AG09309 (cell line): ENCODE measurements around the gene ADGRV1.
"Not testable (repeated sequence)": the region's sequence is repeated elsewhere in the genome, so short reads cannot be mapped to it uniquely, and the experiment has no call there.

Experiments
- DNase-seq: peaks from one replicate; pipeline ENCODE4 v3.0.0-alpha.2; 2010; ENCODE audit warnings: low read depth
- H3K4me3 ChIP-seq: 2 replicates; pipeline ENCODE4 v1.5.1; 2011; ENCODE audit warnings: mild to moderate bottlenecking, low read depth, low read length, moderate library complexity; ENCODE audit not compliant: control insufficient read depth
- CTCF ChIP-seq: IDR thresholded peaks from 2 replicates; pipeline ENCODE4 v1.5.1; 2011; ENCODE audit warnings: mild to moderate bottlenecking, low read depth, low read length, inconsistent platforms; ENCODE audit not compliant: insufficient read depth, control insufficient read depth; ENCODE audit errors: missing control alignments

ADGRV1 gene

GRCh38 chr5:90685425-90686022 lies 126.9 kb downstream of the ADGRV1 start:
- no peak for DNase-seq

GRCh38 chr5:90686363-90686762 lies 127.8 kb downstream of the ADGRV1 start:
- H3K4me3 ChIP-seq, DNase-seq: not testable (repeated sequence)

More at GRCh38 chr5:90685425-90686022, 126.9 kb downstream of the ADGRV1 start:
- no peak for TF ChIP-seq CTCF
- no peak overlapping the region for H3K4me3 ChIP-seq

GRCh38 chr5:90687458-90687857 lies 128.9 kb downstream of the ADGRV1 start:
- H3K4me3 ChIP-seq: not testable (repeated sequence)

GRCh38 chr5:90689064-90689463 lies 130.5 kb downstream of the ADGRV1 start:
- TF ChIP-seq CTCF: no peak
- H3K4me3 ChIP-seq: no peak overlapping the region
- no peak for DNase-seq

More at GRCh38 chr5:90687458-90687857, 128.9 kb downstream of the ADGRV1 start:
- not testable (repeated sequence) for DNase-seq

- no peak overlapping the region for H3K4me3 ChIP-seq
- no peak for DNase-seq
- TF ChIP-seq CTCF: no peak
Measured at GRCh38 chr5:90690307-90690706, 131.7 kb downstream of the ADGRV1 start.

- TF ChIP-seq CTCF: no peak
- no peak for DNase-seq
- H3K4me3 ChIP-seq: no peak overlapping the region
Measured at GRCh38 chr5:90691533-90691932, 132.9 kb downstream of the ADGRV1 start.

GRCh38 chr5:90696153-90696552 lies 137.6 kb downstream of the ADGRV1 start:
- no peak for DNase-seq
- no peak overlapping the region for H3K4me3 ChIP-seq
- no peak for TF ChIP-seq CTCF

- no peak for TF ChIP-seq CTCF
- no peak overlapping the region for H3K4me3 ChIP-seq
- DNase-seq: no peak
Measured at GRCh38 chr5:90700299-90700698, 141.7 kb downstream of the ADGRV1 start.
